ENCODE measurements around the gene ADCY9.

ADCY9 gene

GRCh38 chr16:4021070-4021779 lies 95.0 kb downstream of the ADCY9 start (continued):
- TF ChIP-seq, protein P1, sequence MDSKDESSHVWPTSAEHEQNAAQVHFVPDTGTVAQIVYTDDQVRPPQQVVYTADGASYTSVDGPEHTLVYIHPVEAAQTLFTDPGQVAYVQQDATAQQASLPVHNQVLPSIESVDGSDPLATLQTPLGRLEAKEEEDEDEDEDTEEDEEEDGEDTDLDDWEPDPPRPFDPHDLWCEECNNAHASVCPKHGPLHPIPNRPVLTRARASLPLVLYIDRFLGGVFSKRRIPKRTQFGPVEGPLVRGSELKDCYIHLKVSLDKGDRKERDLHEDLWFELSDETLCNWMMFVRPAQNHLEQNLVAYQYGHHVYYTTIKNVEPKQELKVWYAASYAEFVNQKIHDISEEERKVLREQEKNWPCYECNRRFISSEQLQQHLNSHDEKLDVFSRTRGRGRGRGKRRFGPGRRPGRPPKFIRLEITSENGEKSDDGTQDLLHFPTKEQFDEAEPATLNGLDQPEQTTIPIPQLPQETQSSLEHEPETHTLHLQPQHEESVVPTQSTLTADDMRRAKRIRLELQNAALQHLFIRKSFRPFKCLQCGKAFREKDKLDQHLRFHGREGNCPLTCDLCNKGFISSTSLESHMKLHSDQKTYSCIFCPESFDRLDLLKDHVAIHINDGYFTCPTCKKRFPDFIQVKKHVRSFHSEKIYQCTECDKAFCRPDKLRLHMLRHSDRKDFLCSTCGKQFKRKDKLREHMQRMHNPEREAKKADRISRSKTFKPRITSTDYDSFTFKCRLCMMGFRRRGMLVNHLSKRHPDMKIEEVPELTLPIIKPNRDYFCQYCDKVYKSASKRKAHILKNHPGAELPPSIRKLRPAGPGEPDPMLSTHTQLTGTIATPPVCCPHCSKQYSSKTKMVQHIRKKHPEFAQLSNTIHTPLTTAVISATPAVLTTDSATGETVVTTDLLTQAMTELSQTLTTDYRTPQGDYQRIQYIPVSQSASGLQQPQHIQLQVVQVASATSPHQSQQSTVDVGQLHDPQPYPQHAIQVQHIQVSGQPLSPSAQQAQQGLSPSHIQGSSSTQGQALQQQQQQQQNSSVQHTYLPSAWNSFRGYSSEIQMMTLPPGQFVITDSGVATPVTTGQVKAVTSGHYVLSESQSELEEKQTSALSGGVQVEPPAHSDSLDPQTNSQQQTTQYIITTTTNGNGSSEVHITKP (tag by site-specific recombination; IDR thresholded peaks at IDR 0.05), result no peak
- TF ChIP-seq KLF1 (tag by site-specific recombination; IDR thresholded peaks at IDR 0.05) (peak; percentile 43; the same call in 1 of the 2 replicates), KLF8 (tag by site-specific recombination; IDR thresholded peaks at IDR 0.05) (no peak), ZIC2 (tag by site-specific recombination; IDR thresholded peaks at IDR 0.05) (0 out of 2 replicates have a peak, but pooled peaks have one; percentile 16), GLIS1 (tag by site-specific recombination; IDR thresholded peaks at IDR 0.05) (peak; percentile 92), ZNF629 (tag by site-specific recombination; IDR thresholded peaks at IDR 0.05) (no peak), ZNF645 (tag by site-specific recombination; IDR thresholded peaks at IDR 0.05) (no peak)

- no peak overlapping the region for H3K27ac ChIP-seq (ENCODE audit: extremely low read depth, low read depth, low read length)
- no peaks in the 10 kb centered on the region for H3K9me3 ChIP-seq (ENCODE audit: control insufficient read depth, insufficient read depth, low read depth, low read length)
- no peak overlapping the region for H3K4me3 ChIP-seq (ENCODE audit: low read depth, low read length)
- no peaks in the 10 kb centered on the region for H3K36me3 ChIP-seq (ENCODE audit: control insufficient read depth in 2 of 2, insufficient read depth in 1 of 2, low read length in 2 of 2)
- ChIA-PET POLR2A (no interaction called here), CTCF (interaction anchor here (0.6 kb wide), 1 partner anchor 315 kb away, joined by 4 read pairs; no protein-coding TSS in a partner anchor)
- no peak for TF ChIP-seq YY1 (tag by site-specific recombination; IDR thresholded peaks at IDR 0.05)
- no peak for TF ChIP-seq ZNF391 (tag by site-specific recombination; IDR thresholded peaks at IDR 0.05; ENCODE audit: borderline replicate concordance, low read depth)
- no peak for TF ChIP-seq ATF2 (tag by site-specific recombination; IDR thresholded peaks at IDR 0.05; ENCODE audit: low read depth)
- TF ChIP-seq ZBTB6 (tag by site-specific recombination; IDR thresholded peaks at IDR 0.05), result no peak
- no peaks in the 10 kb centered on the region for H3K4me1 ChIP-seq (ENCODE audit: control insufficient read depth, insufficient read depth, low read length)
These were observed 96.9 kb downstream of the ADCY9 start for GRCh38 chr16:4019371-4019791.

GRCh38 chr16:4018391-4018790 lies 97.9 kb downstream of the ADCY9 start:
- ChIA-PET POLR2A (no interaction called here), CTCF (no interaction called here)
- Histone ChIP-seq H3K27ac (ENCODE audit: extremely low read depth, low read depth, low read length) (no peak overlapping the region), H3K4me1 (ENCODE audit: control insufficient read depth, insufficient read depth, low read length) (no peaks in the 10 kb centered on the region; the same call in 1 of the 2 replicates), H3K36me3 (ENCODE audit: control insufficient read depth in 2 of 2, insufficient read depth in 1 of 2, low read length in 2 of 2) (no peaks in the 10 kb centered on the region), H3K4me3 (ENCODE audit: low read depth, low read length) (no peak overlapping the region), H3K9me3 (ENCODE audit: control insufficient read depth, insufficient read depth, low read depth, low read length) (no peaks in the 10 kb centered on the region)
- TF ChIP-seq ZNF394 (tag by site-specific recombination; IDR thresholded peaks at IDR 0.05; ENCODE audit: borderline replicate concordance), result no peak
- TF ChIP-seq ZNF704 (tag by site-specific recombination; IDR thresholded peaks at IDR 0.05), result no peak
- TF ChIP-seq KLF17 (tag by site-specific recombination; IDR thresholded peaks at IDR 0.05), result no peak
- TF ChIP-seq HOXC10 (CRISPR knock-in tag; IDR thresholded peaks at IDR 0.05), result no peak
- no peak for TF ChIP-seq ZNF211 (tag by site-specific recombination; IDR thresholded peaks at IDR 0.05; ENCODE audit: low read depth)
- TF ChIP-seq, protein P2, sequence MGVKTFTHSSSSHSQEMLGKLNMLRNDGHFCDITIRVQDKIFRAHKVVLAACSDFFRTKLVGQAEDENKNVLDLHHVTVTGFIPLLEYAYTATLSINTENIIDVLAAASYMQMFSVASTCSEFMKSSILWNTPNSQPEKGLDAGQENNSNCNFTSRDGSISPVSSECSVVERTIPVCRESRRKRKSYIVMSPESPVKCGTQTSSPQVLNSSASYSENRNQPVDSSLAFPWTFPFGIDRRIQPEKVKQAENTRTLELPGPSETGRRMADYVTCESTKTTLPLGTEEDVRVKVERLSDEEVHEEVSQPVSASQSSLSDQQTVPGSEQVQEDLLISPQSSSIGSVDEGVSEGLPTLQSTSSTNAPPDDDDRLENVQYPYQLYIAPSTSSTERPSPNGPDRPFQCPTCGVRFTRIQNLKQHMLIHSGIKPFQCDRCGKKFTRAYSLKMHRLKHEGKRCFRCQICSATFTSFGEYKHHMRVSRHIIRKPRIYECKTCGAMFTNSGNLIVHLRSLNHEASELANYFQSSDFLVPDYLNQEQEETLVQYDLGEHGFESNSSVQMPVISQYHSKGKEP (tag by site-specific recombination; IDR thresholded peaks at IDR 0.05), result no peak
- no peak for TF ChIP-seq ZNF2 (tag by site-specific recombination; IDR thresholded peaks at IDR 0.05)
- TF ChIP-seq ZNF121 (tag by site-specific recombination; IDR thresholded peaks at IDR 0.05), result no peak
- TF ChIP-seq ZNF660 (tag by site-specific recombination; IDR thresholded peaks at IDR 0.05), result no peak
- TF ChIP-seq OSR2 (tag by site-specific recombination; IDR thresholded peaks at IDR 0.05), result peak; percentile 55; the same call in 1 of the 2 replicates
